ENCODE results near the gene ANGPTL2. TPM values are rescaled to one million over a fixed set of nuclear protein-coding genes. Genes with fewer than 3 reads are reported as not detected.

The ANGPTL2 gene
- total RNA-seq, 1 experiment from 2014 or later, result 36.2 TPM

DNA sequence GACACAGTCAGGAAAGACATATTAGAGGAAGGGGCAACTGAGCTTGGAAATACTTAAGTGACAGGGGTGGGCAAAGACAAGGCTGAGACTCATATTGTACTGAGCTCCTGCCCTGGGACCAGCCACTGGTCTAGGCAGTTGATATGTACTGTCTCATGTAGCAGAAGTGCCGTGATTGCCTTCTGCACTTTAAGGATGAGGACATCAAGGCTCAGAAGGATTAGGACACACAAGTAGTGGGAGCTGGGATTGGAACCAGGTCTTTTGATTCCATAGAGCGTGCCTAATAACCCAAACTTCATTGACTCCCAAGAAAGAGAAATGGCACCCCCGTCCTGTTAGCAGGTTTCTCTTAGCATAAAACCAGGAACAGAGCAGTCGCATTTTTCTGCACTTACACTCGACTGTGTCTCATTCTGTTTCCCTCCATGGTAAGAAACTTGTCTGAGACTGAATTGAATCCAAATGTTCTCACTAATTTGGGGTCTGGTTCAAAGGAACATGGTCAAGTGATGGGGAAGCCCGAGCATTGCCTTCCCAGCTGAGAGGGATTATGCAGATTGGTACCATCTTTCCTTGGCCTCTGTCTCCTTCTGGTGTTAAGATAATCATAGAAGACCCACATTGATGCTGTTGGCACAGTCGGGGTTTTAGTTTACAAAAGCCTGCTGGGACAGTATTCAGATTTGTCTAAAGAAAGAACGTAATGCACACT is 70.4 kb downstream of the ANGPTL2 start:
- DNase-seq (ENCODE audit: low read depth), result no peak

DNA sequence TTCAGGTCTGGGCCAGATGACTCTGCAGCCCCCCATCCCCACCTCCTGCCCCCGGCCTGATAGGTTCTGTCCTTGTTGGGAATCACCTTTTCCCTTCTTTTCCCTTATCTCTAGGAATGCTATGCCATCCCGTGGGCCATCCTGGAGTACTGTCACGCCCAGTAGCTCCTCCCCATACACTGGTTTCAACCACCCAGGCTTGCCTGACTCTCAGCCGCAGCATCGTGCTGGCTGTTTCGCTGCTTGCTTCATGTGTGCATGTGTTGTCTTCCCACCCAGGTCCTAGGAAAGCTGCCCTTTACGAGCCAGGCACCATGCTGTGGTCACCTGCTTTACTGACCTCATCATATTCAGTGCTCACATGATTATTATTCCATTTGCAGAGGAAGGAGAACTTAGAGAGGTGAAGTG is 71.8 kb downstream of the ANGPTL2 start:
- DNase-seq (ENCODE audit: low read depth), result peak; percentile 14

DNA sequence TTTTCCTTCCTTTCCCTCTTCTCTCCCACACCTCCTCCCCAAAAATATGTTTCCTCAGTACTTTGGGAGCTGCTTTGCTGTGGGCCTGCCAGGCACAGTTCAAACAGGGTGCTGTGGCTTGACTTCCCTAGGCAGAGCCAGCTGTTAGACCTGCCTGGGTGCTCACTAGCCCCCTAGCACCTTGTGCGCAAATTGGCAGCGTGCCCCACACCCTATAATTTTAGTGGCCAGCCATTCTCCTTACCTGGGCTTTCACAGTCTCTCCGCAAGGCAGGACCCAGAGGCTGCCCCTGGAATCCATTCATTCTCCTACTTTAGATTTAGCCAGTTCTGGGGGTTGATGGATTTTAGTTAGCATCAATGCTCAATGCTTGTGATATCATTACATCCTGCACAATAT is 72.3 kb downstream of the ANGPTL2 start:
- no peak for DNase-seq (ENCODE audit: low read depth)

DNA sequence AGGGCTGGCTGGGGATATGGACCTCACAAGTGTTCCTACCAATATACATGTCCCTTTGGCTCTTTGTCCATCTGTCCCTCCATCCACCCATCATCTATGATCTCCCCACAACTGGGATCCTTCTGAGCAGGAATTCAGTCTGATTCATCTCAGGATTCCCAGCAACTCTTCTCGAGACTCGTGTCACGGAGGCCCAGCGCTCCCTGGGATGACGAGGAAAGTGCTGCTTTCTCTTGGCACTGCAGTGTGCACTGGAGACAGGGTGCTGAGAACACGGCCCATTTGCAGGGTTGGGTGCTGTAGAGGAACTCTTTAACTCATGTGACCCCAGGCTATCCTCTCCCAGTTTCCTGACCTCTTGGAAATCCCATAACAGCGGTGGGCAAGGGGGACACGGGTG is 72.9 kb downstream of the ANGPTL2 start:
- DNase-seq (ENCODE audit: low read depth), result peak; percentile 13

GRCh38 chr9:127049044-127049443 is 73.4 kb downstream of the ANGPTL2 start:
- DNase-seq (ENCODE audit: low read depth), result peak; percentile 94

DNA sequence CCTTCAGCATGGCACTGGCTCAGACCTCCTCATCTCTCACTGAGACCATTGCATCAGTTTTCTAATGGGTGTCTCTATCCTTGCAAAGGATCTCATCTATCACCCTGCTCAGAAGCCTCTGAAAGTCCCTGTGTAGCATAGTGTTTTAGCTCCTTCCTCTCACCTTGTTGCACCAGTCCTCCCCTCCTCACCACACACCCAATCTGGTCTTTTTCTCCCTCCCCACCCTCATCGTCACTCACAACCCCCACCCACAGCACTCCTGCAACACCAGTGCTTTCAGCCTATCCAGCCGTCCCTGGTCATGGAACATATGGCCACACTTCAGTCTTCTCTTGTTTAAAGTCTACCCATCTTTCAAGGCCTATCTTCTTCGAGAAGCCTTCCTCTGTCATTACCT is 74.5 kb downstream of the ANGPTL2 start:
- no peak for DNase-seq (ENCODE audit: low read depth)

- DNase-seq (ENCODE audit: low read depth), result no peak
Measured at GRCh38 chr9:127045148-127045547, 77.3 kb downstream of the ANGPTL2 start.

- DNase-seq (ENCODE audit: low read depth), result no peak
Measured at GRCh38 chr9:127039492-127039891, 82.9 kb downstream of the ANGPTL2 start.

- DNase-seq (ENCODE audit: low read depth), result no peak
Measured at GRCh38 chr9:127038531-127038930, 83.9 kb downstream of the ANGPTL2 start.

Other genes with a start within 250 kb of the ANGPTL2 start
- 0.57 and 0.64 TPM in 2 replicates for gene RALGPS1, start 207.9 kb downstream of the ANGPTL2 start, total RNA-seq (2014; rRNA removed)
- 1.2 and 1.3 TPM in 2 replicates for gene GARNL3, start 142.1 kb upstream of the ANGPTL2 start, total RNA-seq (2014; rRNA removed)